ENCODE data around the gene LRP5.

LRP5 gene

GRCh38 chr11:68296344-68297051 is 15.9 kb upstream of the LRP5 start:
- TF ChIP-seq GATA3 (IDR thresholded peaks at IDR 0.05; ENCODE audit: low read depth, low read length) = no peak
- TF ChIP-seq GATA2 (IDR thresholded peaks at IDR 0.05; ENCODE audit: low read depth, low read length) = no peak

- TF ChIP-seq GATA2 (IDR thresholded peaks at IDR 0.05; ENCODE audit: low read depth, low read length) (no peak), GATA3 (IDR thresholded peaks at IDR 0.05; ENCODE audit: low read depth, low read length) (no peak)
Observed at GRCh38 chr11:68297052-68297378, 15.4 kb upstream of the LRP5 start.

GRCh38 chr11:68297494-68297811 is 14.9 kb upstream of the LRP5 start:
- TF ChIP-seq GATA2 (IDR thresholded peaks at IDR 0.05; ENCODE audit: low read depth, low read length) = no peak
- no peak for TF ChIP-seq GATA3 (IDR thresholded peaks at IDR 0.05; ENCODE audit: low read depth, low read length)

DNA sequence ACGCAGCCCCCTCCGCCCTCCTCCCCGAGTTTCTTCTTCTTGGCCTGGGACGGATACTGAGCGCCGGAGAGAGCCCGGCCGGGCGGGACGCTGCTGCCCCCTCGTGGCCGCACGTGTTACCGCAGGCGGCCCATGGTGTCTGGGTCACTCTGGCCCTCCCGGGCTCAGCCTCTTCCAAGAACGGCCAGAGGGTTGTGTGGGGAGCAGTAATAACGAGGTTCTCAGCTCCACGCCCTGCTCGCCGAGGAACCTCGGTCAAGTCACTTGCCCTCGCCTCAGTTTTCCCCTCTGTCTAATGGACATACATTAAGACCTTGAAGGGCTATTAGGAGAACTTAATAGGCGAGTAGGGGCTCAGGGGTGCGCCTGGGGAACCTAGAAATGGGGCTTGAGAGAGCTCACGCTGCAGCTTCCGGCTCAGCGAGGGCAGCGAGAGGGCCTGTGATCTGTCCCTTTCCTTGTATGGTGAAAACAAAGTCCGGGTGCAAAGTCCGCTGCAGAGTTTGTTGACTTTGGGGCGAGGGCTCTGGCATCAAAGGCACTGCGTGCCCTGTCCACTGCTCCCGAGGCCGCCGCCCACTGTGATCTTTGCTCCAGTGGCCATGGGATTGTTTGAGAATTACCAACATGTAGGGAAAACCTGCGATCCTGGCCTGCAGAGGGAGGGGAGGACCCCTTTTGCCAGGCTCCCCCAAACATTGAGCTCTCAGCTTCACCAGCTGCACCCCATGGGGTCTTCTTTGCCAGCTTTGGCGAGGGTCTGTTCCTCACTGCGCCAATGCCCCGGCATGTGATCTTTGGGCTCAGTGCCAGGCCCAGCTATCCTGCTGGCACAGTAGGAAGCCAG is 14.4 kb upstream of the LRP5 start:
- TF ChIP-seq GATA3 (IDR thresholded peaks at IDR 0.05; ENCODE audit: low read depth, low read length) (no peak), GATA2 (IDR thresholded peaks at IDR 0.05; ENCODE audit: low read depth, low read length) (no peak)

GRCh38 chr11:68298659-68299516 is 13.5 kb upstream of the LRP5 start:
- TF ChIP-seq GATA3 (IDR thresholded peaks at IDR 0.05; ENCODE audit: low read depth, low read length) (no peak), GATA2 (IDR thresholded peaks at IDR 0.05; ENCODE audit: low read depth, low read length) (no peak)

GRCh38 chr11:68300076-68300830 is 12.1 kb upstream of the LRP5 start:
- TF ChIP-seq GATA3 (IDR thresholded peaks at IDR 0.05; ENCODE audit: low read depth, low read length) = no peak
- TF ChIP-seq GATA2 (IDR thresholded peaks at IDR 0.05; ENCODE audit: low read depth, low read length) = no peak

GRCh38 chr11:68302256-68302655 is 10.1 kb upstream of the LRP5 start:
- TF ChIP-seq GATA3 (IDR thresholded peaks at IDR 0.05; ENCODE audit: low read depth, low read length) (no peak), GATA2 (IDR thresholded peaks at IDR 0.05; ENCODE audit: low read depth, low read length) (no peak)

GRCh38 chr11:68302670-68303069 is 9.7 kb upstream of the LRP5 start:
- TF ChIP-seq GATA2 (IDR thresholded peaks at IDR 0.05; ENCODE audit: low read depth, low read length) (no peak), GATA3 (IDR thresholded peaks at IDR 0.05; ENCODE audit: low read depth, low read length) (no peak)

DNA sequence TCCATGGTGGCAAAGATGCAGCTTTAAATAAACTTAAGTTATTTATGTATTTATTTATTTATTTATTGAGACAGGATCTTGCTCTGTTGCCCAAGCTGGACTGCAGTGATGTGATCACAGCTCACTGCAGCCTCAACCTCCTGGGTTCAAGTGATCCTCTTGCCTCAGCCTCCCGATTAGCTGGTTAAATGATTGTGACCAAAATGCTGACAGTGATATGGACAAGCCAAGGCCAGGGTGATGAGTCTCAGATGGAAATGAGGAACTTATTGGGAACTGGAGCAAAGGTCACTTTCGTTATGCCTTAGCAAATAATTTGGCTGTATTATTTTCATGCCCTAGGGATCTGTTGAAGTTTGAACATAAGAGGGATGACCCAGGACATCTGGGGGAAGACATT is 9.3 kb upstream of the LRP5 start:
- TF ChIP-seq GATA2 (IDR thresholded peaks at IDR 0.05; ENCODE audit: low read depth, low read length) (no peak), GATA3 (IDR thresholded peaks at IDR 0.05; ENCODE audit: low read depth, low read length) (no peak)

DNA sequence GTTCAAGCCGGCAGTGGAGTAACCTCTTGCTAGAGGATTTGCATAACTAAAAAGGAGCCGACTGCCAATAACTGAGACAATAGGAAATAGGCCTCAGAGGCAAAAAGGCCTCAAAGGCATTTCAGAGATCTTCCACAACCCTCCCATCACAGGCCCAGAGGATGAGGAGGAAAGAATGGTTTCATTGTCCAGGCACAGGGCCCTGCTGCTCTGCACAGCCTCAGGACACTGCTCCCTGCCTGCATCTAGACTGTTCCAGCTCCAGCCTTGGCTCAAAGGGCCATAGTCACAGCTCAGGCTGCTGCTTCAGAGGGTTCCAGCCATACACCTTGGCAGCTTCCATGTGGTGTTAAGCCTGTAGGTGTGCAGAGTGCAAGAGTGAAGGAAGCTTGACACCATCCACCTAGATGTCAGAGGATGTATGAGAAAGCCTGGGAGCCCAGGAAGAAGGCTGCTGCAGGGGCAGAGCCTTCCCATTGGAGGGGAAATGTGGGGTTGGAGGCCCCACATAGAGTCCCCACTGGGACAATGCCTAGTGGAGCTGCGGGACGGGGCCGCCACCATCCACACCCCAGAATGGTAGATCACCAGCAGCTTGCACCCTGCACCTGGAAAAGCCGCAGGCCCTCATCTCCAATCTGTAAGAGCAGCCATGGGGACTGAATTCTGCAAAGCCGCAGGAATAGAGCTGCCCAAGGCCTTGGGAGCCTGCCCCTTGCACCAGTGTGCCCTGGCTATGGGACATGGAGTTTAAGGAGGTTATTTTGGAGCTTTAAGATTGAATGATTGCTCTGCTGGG is 8.2 kb upstream of the LRP5 start:
- TF ChIP-seq GATA3 (IDR thresholded peaks at IDR 0.05; ENCODE audit: low read depth, low read length) (no peak), GATA2 (IDR thresholded peaks at IDR 0.05; ENCODE audit: low read depth, low read length) (no peak)

DNA sequence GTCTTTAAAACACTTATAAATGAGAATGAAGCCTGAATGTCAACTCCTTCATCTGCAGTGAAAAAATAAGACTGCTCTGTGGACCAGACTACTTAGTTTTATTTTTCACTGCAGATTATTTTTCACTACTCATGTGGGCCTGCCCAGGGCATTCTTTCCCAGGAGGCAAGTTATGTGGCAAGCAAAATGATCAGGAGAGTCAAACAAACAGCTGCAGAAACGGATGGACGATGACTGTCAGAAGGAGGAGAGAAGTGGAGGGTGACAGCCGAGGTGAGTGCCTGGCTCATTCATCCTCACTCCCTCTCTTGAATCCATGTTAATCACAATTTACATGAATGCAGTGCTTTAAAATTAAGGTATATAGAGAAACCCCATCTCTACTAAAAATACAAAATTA is 5.8 kb upstream of the LRP5 start:
- no peak for TF ChIP-seq GATA2 (IDR thresholded peaks at IDR 0.05; ENCODE audit: low read depth, low read length)

DNA sequence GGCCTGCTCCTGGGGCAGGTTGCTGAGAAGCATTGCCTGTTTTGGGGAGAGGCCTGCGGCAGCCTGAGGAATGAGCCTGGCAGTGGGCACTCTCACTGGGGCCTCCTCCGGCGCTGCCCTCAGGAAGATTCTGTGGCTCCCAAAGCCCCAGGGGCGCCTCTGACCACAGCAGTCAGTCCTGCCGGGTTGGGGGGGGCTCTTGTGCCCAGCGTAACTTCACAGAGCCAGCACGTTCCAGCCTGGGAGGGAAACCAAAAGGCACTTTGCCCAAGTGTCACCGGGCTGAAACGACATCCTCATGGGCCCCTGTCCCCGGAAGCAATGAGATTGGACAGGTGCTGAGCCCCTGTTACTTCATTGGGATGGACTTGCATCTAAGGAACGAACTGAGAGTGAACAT is 4.3 kb upstream of the LRP5 start:
- no peak for TF ChIP-seq GATA2 (IDR thresholded peaks at IDR 0.05; ENCODE audit: low read depth, low read length)

DNA sequence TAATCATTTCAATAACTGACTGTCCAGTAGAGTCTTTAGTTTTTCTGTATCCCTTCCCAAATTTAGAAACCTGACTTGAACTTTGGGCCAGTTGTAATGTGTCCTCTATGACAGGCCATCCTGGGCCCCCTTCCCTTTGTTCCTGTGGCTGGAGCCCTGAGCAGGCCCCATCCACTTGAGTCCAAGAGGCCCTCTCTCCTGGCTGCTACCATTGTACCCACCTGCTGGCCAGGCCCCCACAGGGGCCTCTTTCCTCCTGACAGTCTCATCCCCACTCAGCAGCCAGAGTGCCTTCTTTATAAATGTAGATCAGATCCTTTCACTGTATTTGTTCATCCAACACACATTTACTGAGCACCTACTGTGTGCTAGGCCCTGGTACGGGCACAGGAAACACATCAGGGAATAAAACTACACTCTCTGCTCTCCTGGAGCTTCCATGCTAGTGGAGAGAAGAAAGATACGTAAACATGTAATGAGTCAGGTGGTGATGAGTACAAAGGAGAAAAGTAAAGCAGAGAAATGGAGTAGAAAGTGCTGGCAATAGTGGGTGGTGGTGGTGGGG is 2.7 kb upstream of the LRP5 start:
- TF ChIP-seq GATA3 (IDR thresholded peaks at IDR 0.05; ENCODE audit: low read depth, low read length) (no peak), GATA2 (IDR thresholded peaks at IDR 0.05; ENCODE audit: low read depth, low read length) (no peak)

All from SH-SY5Y (cell line).